ENCODE data around the gene NCOA1. TPM values are rescaled to one million over a fixed set of nuclear protein-coding genes. Genes with fewer than 3 reads are reported as not detected.

NCOA1 gene
- total and polyA plus RNA-seq, 10 of the 15 experiments (the other 5 are each of a cell fraction or from before 2014, with no cell fraction given): 1.8 to 35.6 (median 6.1) TPM

DNA sequence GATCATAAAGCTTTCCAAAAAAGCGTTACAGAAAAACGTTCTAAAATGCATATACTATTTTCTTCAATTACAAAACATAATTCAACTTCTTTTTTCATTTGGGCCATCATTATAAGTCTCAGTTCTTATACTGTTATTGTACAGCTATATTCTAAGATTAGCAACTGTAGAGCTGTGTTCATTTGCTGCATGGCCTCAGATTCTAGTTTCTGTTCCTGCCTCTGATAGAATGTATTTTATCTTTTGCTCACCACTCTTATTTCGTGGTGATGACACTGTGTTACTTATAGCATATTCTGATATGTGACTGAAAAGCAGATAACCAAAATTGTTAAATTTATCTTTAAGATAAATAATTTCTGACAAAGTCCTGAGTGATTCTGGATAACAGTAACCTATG is 234.9 kb downstream of the NCOA1 start:
- ChIA-PET CTCF (interaction anchor here (1.2 to 1.5 kb wide), 2 partner anchors 65 to 304 kb away, joined by 3 read pairs; no protein-coding TSS in a partner anchor), RAD21 (ENCODE audit: unreplicated experiment) (interaction anchor here (1.2 kb wide), 1 partner anchor 321 kb away, joined by 4 read pairs; no protein-coding TSS in a partner anchor), SMC1A (ENCODE audit: uncharacterized antibody, unreplicated experiment) (interaction anchor here (1.0 to 1.4 kb wide), 3 partner anchors 12 to 67 kb away, joined by 3 to 4 read pairs (median 4); partner anchors contain the start of genes CENPO and PTRHD1), POLR2A (interaction anchor here (0.9 kb wide), 1 partner anchor 67 kb away, joined by 3 read pairs; the partner anchor contains the start of genes CENPO and PTRHD1)
- Histone ChIP-seq H3K27me3 (replicated peaks in 1 of 2; ENCODE audit: control insufficient read depth in 2 of 2, insufficient read depth in 2 of 2, low read length in 1 of 2) (no peaks in the 10 kb centered on the region), H3K36me3 (ENCODE audit: control insufficient read depth in 2 of 2, insufficient read depth in 2 of 2, low read length in 1 of 2) (no peaks in the 10 kb centered on the region), H3K4me2 (ENCODE audit: control insufficient read depth, insufficient read depth) (no peak overlapping the region), H3K9ac (ENCODE audit: control insufficient read depth, insufficient read depth, low read length) (no peak overlapping the region), H4K20me1 (ENCODE audit: control insufficient read depth, insufficient read depth) (no peaks in the 10 kb centered on the region), H3K4me3 (no peak overlapping the region), H3K4me1 (ENCODE audit: control insufficient read depth, insufficient read depth, low read length) (peaks cover 11% of the 10 kb centered on the region; the same call in 1 of the 2 replicates), H3K79me2 (ENCODE audit: control insufficient read depth, insufficient read depth, low read length) (no peaks in the 10 kb centered on the region), H2AFZ (ENCODE audit: control insufficient read depth, low read depth, low read length) (no peak overlapping the region), H3K27ac (ENCODE audit: control insufficient read depth, insufficient read depth) (no peak overlapping the region), H3K9me3 (replicated peaks; ENCODE audit: control insufficient read depth, insufficient read depth, low read length) (no peaks in the 10 kb centered on the region)
- TF ChIP-seq TAF1 (IDR thresholded peaks at IDR 0.05; ENCODE audit: borderline replicate concordance, low read depth, low read length) (no peak), CHD4 (IDR thresholded peaks at IDR 0.05) (no peak), SPI1 (IDR thresholded peaks at IDR 0.05; ENCODE audit: borderline replicate concordance, insufficient read depth, low read depth, low read length) (peak; percentile 28; the same call in 1 of the 2 replicates), STAT3 (IDR thresholded peaks at IDR 0.05; ENCODE audit: low read depth, low read length) (no peak)
- peak; percentile 60 for ATAC-seq
- no TSS peak for BruUV-seq (replicated peaks)
- 46% methylated on average over 3 of the region's 3 CpGs for WGBS (ENCODE audit: insufficient coverage, insufficient replicate concordance, low lambda C conversion rate, missing lambda C conversion rate)
- in situ Hi-C loops (cut with MboI): no loop called here
- no peak for DNase-seq (ENCODE audit: low read depth, low spot score)
- peak; percentile 59 for FAIRE-seq
- intact Hi-C loops (cut with micrococcal nuclease; ENCODE audit: unreplicated experiment): no loop called here

DNA sequence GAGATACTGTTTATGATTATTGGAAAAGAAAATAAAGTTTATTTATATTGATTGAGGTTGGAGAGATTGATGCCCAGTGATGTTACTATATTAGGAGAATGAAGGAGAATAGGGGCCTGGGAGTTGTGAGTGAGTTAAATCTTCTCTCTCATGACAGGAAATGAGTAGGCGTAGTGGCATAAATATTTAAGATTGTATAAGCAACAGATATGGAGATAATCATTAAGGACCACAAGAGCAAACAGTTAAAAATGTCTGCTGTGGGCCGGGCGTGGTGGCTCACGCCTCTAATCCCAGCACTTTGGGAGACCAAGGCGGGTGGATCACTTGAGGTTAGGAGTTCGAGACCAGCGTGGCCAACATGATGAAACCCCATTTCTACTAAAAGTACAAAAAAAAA is 239.4 kb downstream of the NCOA1 start:
- Histone ChIP-seq H3K79me2 (ENCODE audit: control insufficient read depth, insufficient read depth, low read length) (no peaks in the 10 kb centered on the region), H3K9me3 (replicated peaks; ENCODE audit: control insufficient read depth, insufficient read depth, low read length) (no peaks in the 10 kb centered on the region), H3K4me2 (ENCODE audit: control insufficient read depth, insufficient read depth) (no peak overlapping the region), H3K9ac (ENCODE audit: control insufficient read depth, insufficient read depth, low read length) (no peak overlapping the region), H3K4me3 (no peak overlapping the region), H3K4me1 (ENCODE audit: control insufficient read depth, insufficient read depth, low read length) (no peaks in the 10 kb centered on the region; the same call in 1 of the 2 replicates), H3K27ac (ENCODE audit: control insufficient read depth, insufficient read depth) (no peak overlapping the region), H4K20me1 (ENCODE audit: control insufficient read depth, insufficient read depth) (no peaks in the 10 kb centered on the region), H3K36me3 (ENCODE audit: control insufficient read depth in 2 of 2, insufficient read depth in 2 of 2, low read length in 1 of 2) (no peaks in the 10 kb centered on the region), H3K27me3 (replicated peaks in 1 of 2; ENCODE audit: control insufficient read depth in 2 of 2, insufficient read depth in 2 of 2, low read length in 1 of 2) (no peaks in the 10 kb centered on the region), H2AFZ (ENCODE audit: control insufficient read depth, low read depth, low read length) (no peak overlapping the region)
- intact Hi-C loops (cut with micrococcal nuclease; ENCODE audit: unreplicated experiment): no loop called here
- BruUV-seq (replicated peaks): no TSS peak
- SMC1A ChIA-PET (ENCODE audit: uncharacterized antibody, unreplicated experiment): interaction anchor here (1.0 kb wide), 1 partner anchor 64 kb away, joined by 3 read pairs; no protein-coding TSS in a partner anchor
- 95% methylated on average over 5 of the region's 7 CpGs for WGBS (ENCODE audit: insufficient coverage, insufficient replicate concordance, low lambda C conversion rate, missing lambda C conversion rate)
- RAD21 ChIA-PET (ENCODE audit: unreplicated experiment): no interaction called here
- in situ Hi-C loops (cut with MboI): no loop called here
- POLR2A ChIA-PET: interaction anchor here (0.5 to 0.7 kb wide), 2 partner anchors 144 to 714 kb away, joined by 3 to 5 read pairs; no protein-coding TSS in a partner anchor
- CTCF ChIA-PET: no interaction called here
- no peak for ATAC-seq
- DNase-seq (ENCODE audit: low read depth, low spot score): no peak
- FAIRE-seq: no peak
- TF ChIP-seq SMARCA5 (IDR thresholded peaks at IDR 0.05) (no peak), ETV6 (conservative IDR thresholded peaks at IDR 0.05 in 1 of 2, IDR thresholded peaks at IDR 0.05 in 1 of 2; ENCODE audit: borderline replicate concordance in 1 of 2, low read depth in 1 of 2) (no peak), ZSCAN29 (IDR thresholded peaks at IDR 0.05) (no peak), MTA3 (IDR thresholded peaks at IDR 0.05; ENCODE audit: borderline replicate concordance, low read length) (no peak), IKZF1 (conservative IDR thresholded peaks at IDR 0.05) (no peak), CEBPB (IDR thresholded peaks at IDR 0.05; ENCODE audit: borderline replicate concordance in 1 of 2, low read depth in 2 of 2, low read length in 2 of 2) (no peak), NBN (IDR thresholded peaks at IDR 0.05) (no peak)
- TF ChIP-seq, protein P1, sequence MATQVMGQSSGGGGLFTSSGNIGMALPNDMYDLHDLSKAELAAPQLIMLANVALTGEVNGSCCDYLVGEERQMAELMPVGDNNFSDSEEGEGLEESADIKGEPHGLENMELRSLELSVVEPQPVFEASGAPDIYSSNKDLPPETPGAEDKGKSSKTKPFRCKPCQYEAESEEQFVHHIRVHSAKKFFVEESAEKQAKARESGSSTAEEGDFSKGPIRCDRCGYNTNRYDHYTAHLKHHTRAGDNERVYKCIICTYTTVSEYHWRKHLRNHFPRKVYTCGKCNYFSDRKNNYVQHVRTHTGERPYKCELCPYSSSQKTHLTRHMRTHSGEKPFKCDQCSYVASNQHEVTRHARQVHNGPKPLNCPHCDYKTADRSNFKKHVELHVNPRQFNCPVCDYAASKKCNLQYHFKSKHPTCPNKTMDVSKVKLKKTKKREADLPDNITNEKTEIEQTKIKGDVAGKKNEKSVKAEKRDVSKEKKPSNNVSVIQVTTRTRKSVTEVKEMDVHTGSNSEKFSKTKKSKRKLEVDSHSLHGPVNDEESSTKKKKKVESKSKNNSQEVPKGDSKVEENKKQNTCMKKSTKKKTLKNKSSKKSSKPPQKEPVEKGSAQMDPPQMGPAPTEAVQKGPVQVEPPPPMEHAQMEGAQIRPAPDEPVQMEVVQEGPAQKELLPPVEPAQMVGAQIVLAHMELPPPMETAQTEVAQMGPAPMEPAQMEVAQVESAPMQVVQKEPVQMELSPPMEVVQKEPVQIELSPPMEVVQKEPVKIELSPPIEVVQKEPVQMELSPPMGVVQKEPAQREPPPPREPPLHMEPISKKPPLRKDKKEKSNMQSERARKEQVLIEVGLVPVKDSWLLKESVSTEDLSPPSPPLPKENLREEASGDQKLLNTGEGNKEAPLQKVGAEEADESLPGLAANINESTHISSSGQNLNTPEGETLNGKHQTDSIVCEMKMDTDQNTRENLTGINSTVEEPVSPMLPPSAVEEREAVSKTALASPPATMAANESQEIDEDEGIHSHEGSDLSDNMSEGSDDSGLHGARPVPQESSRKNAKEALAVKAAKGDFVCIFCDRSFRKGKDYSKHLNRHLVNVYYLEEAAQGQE (IDR thresholded peaks at IDR 0.05; ENCODE audit: low read depth, low read length): no peak

All from GM12878 (cell line).